ENCODE results near the gene AKAP12. TPM values are rescaled to one million over a fixed set of nuclear protein-coding genes. Genes with fewer than 3 reads are reported as not detected.

Gene AKAP12
- polyA plus RNA-seq, 1 donor (not counting 4 experiments of a cell fraction or from before 2014, with no cell fraction given): 0.56 TPM

DNA sequence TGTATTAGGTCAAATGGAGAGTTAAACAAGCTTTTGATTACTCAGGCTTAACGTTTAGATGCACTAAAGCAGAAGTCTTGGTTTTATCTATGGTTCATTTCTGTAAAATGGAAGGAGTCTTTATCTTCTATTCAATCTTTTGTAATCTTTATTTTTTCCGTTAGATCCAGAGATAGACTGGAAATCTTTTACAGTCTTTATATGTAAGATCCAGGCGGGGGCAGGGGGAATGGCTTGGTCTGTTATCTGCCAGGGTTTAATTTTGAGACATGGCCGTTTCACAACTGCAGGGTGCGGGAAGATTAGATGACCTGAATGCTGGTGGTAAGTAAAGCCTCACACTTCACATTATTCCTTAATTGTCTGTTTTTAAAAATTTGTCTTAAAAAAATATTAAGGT, 3.7 kb downstream of the AKAP12 start:
- no peaks in the 10 kb centered on the region for H3K79me2 ChIP-seq (ENCODE audit: control insufficient read depth, insufficient read depth, low read length)
- H2AFZ ChIP-seq (ENCODE audit: control insufficient read depth, low read length): no peak overlapping the region
- no peaks in the 10 kb centered on the region for H3K9me3 ChIP-seq (ENCODE audit: control insufficient read depth, low read depth, low read length)
- no peak overlapping the region for H3K9ac ChIP-seq (ENCODE audit: control insufficient read depth, extremely low read depth, insufficient read depth, low read length)
- TF ChIP-seq, protein P1, sequence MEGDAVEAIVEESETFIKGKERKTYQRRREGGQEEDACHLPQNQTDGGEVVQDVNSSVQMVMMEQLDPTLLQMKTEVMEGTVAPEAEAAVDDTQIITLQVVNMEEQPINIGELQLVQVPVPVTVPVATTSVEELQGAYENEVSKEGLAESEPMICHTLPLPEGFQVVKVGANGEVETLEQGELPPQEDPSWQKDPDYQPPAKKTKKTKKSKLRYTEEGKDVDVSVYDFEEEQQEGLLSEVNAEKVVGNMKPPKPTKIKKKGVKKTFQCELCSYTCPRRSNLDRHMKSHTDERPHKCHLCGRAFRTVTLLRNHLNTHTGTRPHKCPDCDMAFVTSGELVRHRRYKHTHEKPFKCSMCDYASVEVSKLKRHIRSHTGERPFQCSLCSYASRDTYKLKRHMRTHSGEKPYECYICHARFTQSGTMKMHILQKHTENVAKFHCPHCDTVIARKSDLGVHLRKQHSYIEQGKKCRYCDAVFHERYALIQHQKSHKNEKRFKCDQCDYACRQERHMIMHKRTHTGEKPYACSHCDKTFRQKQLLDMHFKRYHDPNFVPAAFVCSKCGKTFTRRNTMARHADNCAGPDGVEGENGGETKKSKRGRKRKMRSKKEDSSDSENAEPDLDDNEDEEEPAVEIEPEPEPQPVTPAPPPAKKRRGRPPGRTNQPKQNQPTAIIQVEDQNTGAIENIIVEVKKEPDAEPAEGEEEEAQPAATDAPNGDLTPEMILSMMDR (optimal IDR thresholded peaks at IDR 0.05 in 1 of 3, IDR thresholded peaks at IDR 0.05 in 1 of 3, conservative IDR thresholded peaks at IDR 0.05 in 1 of 3; ENCODE audit: extremely low read depth in 1 of 3, insufficient read depth in 2 of 3, low read length in 3 of 3): no peak
- TF ChIP-seq EZH2 (IDR thresholded peaks at IDR 0.05; ENCODE audit: low read length): no peak
- H4K20me1 ChIP-seq (ENCODE audit: control insufficient read depth, extremely low read depth, insufficient read depth, low read length): no peaks in the 10 kb centered on the region
- H3K27ac ChIP-seq (ENCODE audit: control insufficient read depth, insufficient read depth, low read length): no peak overlapping the region
- H3K4me2 ChIP-seq (ENCODE audit: control insufficient read depth, extremely low read depth, insufficient read depth, low read depth, low read length): no peak overlapping the region
- no peak for FAIRE-seq
- H3K4me1 ChIP-seq (ENCODE audit: control insufficient read depth, extremely low read depth, insufficient read depth, low read length): peaks cover 6% of the 10 kb centered on the region
- dilution Hi-C loops (cut with MboI; ENCODE audit: extremely low pct_ligation_motif_present, low sequenced_read_pairs): no loop called here
- H3K9me1 ChIP-seq (ENCODE audit: control insufficient read depth, extremely low read depth, insufficient read depth, low read length): no peaks in the 10 kb centered on the region
- peaks cover 44% of the 10 kb centered on the region for H3K27me3 ChIP-seq (ENCODE audit: control insufficient read depth, extremely low read depth, insufficient read depth, low read length)
- no peaks in the 10 kb centered on the region for H3K36me3 ChIP-seq (ENCODE audit: control insufficient read depth in 2 of 2, extremely low read depth in 1 of 2, insufficient read depth in 2 of 2, low read length in 2 of 2)
- no peak overlapping the region for H3K4me3 ChIP-seq (ENCODE audit: control insufficient read depth in 2 of 3, extremely low read depth in 1 of 3, insufficient read depth in 2 of 3, low read depth in 1 of 3, low read length in 3 of 3)
- no peak for DNase-seq (ENCODE audit: low read depth, low spot score)

DNA sequence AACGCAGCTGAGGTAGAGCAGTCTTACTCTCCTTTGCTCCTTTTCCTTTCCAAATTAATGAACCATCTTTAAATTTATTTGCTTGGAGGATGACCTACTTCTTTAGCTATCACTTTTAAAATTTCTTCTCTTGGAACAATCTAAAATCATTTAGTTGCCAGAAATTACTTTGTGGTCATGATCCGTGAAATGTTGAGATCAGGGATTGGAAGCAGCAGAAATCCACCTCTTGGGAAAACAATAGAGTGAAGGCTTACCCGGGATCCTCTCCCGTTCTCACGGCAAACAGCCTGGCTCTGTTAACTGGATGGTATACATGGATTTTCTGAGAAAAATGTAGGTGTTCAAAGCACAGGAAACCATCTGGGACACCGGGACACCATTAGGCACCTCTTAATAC, 7.7 kb downstream of the AKAP12 start:
- H3K9ac ChIP-seq (ENCODE audit: control insufficient read depth, extremely low read depth, insufficient read depth, low read length): no peak overlapping the region
- no peaks in the 10 kb centered on the region for H3K4me1 ChIP-seq (ENCODE audit: control insufficient read depth, extremely low read depth, insufficient read depth, low read length)
- no peaks in the 10 kb centered on the region for H3K79me2 ChIP-seq (ENCODE audit: control insufficient read depth, insufficient read depth, low read length)
- dilution Hi-C loops (cut with MboI; ENCODE audit: extremely low pct_ligation_motif_present, low sequenced_read_pairs): no loop called here
- FAIRE-seq (no peak), DNase-seq (ENCODE audit: low read depth, low spot score) (no peak)
- H3K27me3 ChIP-seq (ENCODE audit: control insufficient read depth, extremely low read depth, insufficient read depth, low read length): peaks cover 12% of the 10 kb centered on the region
- no peaks in the 10 kb centered on the region for H3K9me1 ChIP-seq (ENCODE audit: control insufficient read depth, extremely low read depth, insufficient read depth, low read length)
- no peaks in the 10 kb centered on the region for H3K9me3 ChIP-seq (ENCODE audit: control insufficient read depth, low read depth, low read length)
- H3K27ac ChIP-seq (ENCODE audit: control insufficient read depth, insufficient read depth, low read length): no peak overlapping the region
- TF ChIP-seq, protein P1 (optimal IDR thresholded peaks at IDR 0.05 in 1 of 3, IDR thresholded peaks at IDR 0.05 in 1 of 3, conservative IDR thresholded peaks at IDR 0.05 in 1 of 3; ENCODE audit: extremely low read depth in 1 of 3, insufficient read depth in 2 of 3, low read length in 3 of 3): no peak
- TF ChIP-seq EZH2 (IDR thresholded peaks at IDR 0.05; ENCODE audit: low read length): no peak
- H4K20me1 ChIP-seq (ENCODE audit: control insufficient read depth, extremely low read depth, insufficient read depth, low read length): no peaks in the 10 kb centered on the region
- no peaks in the 10 kb centered on the region for H3K36me3 ChIP-seq (ENCODE audit: control insufficient read depth in 2 of 2, extremely low read depth in 1 of 2, insufficient read depth in 2 of 2, low read length in 2 of 2)
- H3K4me3 ChIP-seq (ENCODE audit: control insufficient read depth in 2 of 3, extremely low read depth in 1 of 3, insufficient read depth in 2 of 3, low read depth in 1 of 3, low read length in 3 of 3): no peak overlapping the region
- H3K4me2 ChIP-seq (ENCODE audit: control insufficient read depth, extremely low read depth, insufficient read depth, low read depth, low read length): no peak overlapping the region
- no peak overlapping the region for H2AFZ ChIP-seq (ENCODE audit: control insufficient read depth, low read length)
